HepG2 (cell line): ENCODE results near the gene RAB23. TPM values are rescaled to one million over a fixed set of nuclear protein-coding genes. Genes with fewer than 3 reads are reported as not detected.

Experiments used
- ASH2L ChIP-seq: fragments of 300-600, 200-600 bp; sonication (generic); IDR thresholded peaks from 2 replicates; pipeline ENCODE4 v1.7.0; 2017; ENCODE audit warnings: low read depth, mild to moderate bottlenecking, moderate library complexity, mixed read lengths, low read length; ENCODE audit not compliant: insufficient read length
- MAFF ChIP-seq: IDR thresholded peaks from 2 replicates; pipeline ENCODE4 v1.6.1; 2011; ENCODE audit warnings: low read depth, low read length, improper control_type of control experiment
- NR2C2 ChIP-seq: sonication (generic); formaldehyde crosslinking; IDR thresholded peaks from 2 replicates; pipeline ENCODE4 v1.4.0; 2020; ENCODE audit warnings: missing genetic modification reagents, mild to moderate bottlenecking, moderate library complexity, borderline replicate concordance
- NRL ChIP-seq: sonication (generic); formaldehyde crosslinking; IDR thresholded peaks from 2 replicates; pipeline ENCODE4 v1.5.0; 2020; ENCODE audit warnings: missing genetic modification reagents, mild to moderate bottlenecking, moderate library complexity, borderline replicate concordance
- PAXIP1 ChIP-seq: sonication (generic); formaldehyde crosslinking; conservative IDR thresholded peaks from 2 replicates; pipeline ENCODE4 v1.4.0; 2020; ENCODE audit warnings: mild to moderate bottlenecking, missing genetic modification reagents, moderate library complexity
- PITX1 ChIP-seq: sonication (generic); formaldehyde crosslinking; IDR thresholded peaks from 2 replicates; pipeline ENCODE4 v1.5.1; 2020; ENCODE audit warnings: mild to moderate bottlenecking, missing genetic modification reagents
- POLR2A ChIP-seq, 2 experiments: IDR thresholded peaks; 2 replicates each; pipeline ENCODE4 v1.6.1; 2011; ENCODE audit warnings: low read depth in 2 of 2, low read length in 2 of 2, mild to moderate bottlenecking in 1 of 2, moderate library complexity in 1 of 2; ENCODE audit not compliant: insufficient read depth in 1 of 2
- RARG ChIP-seq: sonication (generic); formaldehyde crosslinking; IDR thresholded peaks from 2 replicates; pipeline ENCODE4 v1.4.0; 2020; ENCODE audit warnings: low read depth, mild to moderate bottlenecking, missing genetic modification reagents
- RFXAP ChIP-seq: sonication (generic); formaldehyde crosslinking; IDR thresholded peaks from 2 replicates; pipeline ENCODE4 v1.4.0; 2020; ENCODE audit warnings: missing genetic modification reagents, borderline replicate concordance
- SIX1 ChIP-seq: sonication (generic); formaldehyde crosslinking; IDR thresholded peaks from 2 replicates; pipeline ENCODE4 v1.4.0; 2020; ENCODE audit warnings: missing genetic modification reagents, borderline replicate concordance
- SMAD3 ChIP-seq: sonication (generic); formaldehyde crosslinking; IDR thresholded peaks from 2 replicates; pipeline ENCODE4 v1.4.0; 2020; ENCODE audit warnings: missing genetic modification reagents
- SNAI1 ChIP-seq: sonication (generic); formaldehyde crosslinking; IDR thresholded peaks from 2 replicates; pipeline ENCODE4 v1.5.0; 2020; ENCODE audit warnings: mild to moderate bottlenecking, missing genetic modification reagents, borderline replicate concordance
- SRSF1 ChIP-seq: fragments of 200-400 bp; formaldehyde crosslinking; optimal IDR thresholded peaks from 2 replicates; pipeline ENCODE3; 2017; ENCODE audit warnings: mild to moderate bottlenecking, low read depth, low read length, moderate library complexity
- TFDP2 ChIP-seq: sonication (generic); formaldehyde crosslinking; IDR thresholded peaks from 2 replicates; pipeline ENCODE4 v1.4.0; 2020; ENCODE audit warnings: missing genetic modification reagents
- ZNF234 ChIP-seq: sonication (generic); formaldehyde crosslinking; conservative IDR thresholded peaks from 2 replicates; pipeline ENCODE4 v1.5.1; 2020; ENCODE audit warnings: mild to moderate bottlenecking, missing genetic modification reagents
- ZNF562 ChIP-seq: sonication (generic); formaldehyde crosslinking; IDR thresholded peaks from 2 replicates; pipeline ENCODE4 v1.8.0; 2022; ENCODE audit warnings: missing genetic modification reagents, borderline replicate concordance
- ZNF572 ChIP-seq: sonication (generic); formaldehyde crosslinking; IDR thresholded peaks from 2 replicates; pipeline ENCODE4 v1.5.1; 2020; ENCODE audit warnings: mild to moderate bottlenecking, missing genetic modification reagents
- ZNF576 ChIP-seq: sonication (generic); formaldehyde crosslinking; IDR thresholded peaks from 2 replicates; pipeline ENCODE4 v1.4.0; 2020; ENCODE audit warnings: mild to moderate bottlenecking, missing genetic modification reagents
- ZNF768 ChIP-seq: sonication (generic); formaldehyde crosslinking; IDR thresholded peaks from 2 replicates; pipeline ENCODE4 v1.4.0; 2020; ENCODE audit warnings: missing genetic modification reagents
- ZSCAN21 ChIP-seq: sonication (generic); formaldehyde crosslinking; IDR thresholded peaks from 2 replicates; pipeline ENCODE4 v1.8.0; 2022; ENCODE audit warnings: mild to moderate bottlenecking, missing genetic modification reagents, moderate library complexity, borderline replicate concordance
- polyA plus RNA-seq, 8 experiments: library from polyadenylated mRNA; depleted of rRNA in 3 of 8; stranded (reverse) in 7 of 8; unstranded in 1 of 8; fragments of >200 nt; fragmentation: Illumina TruSeq in 4 of 8; extraction: Trizol in 4 of 8; gene quantifications; 2 replicates each; pipeline versions ENCODE4 v1.2.1 to v1.2.3, GENCODE V29; 2011 to 2016; ENCODE audit warnings: low read depth in 4 of 8, missing spikeins in 1 of 8, mixed read lengths in 1 of 8; ENCODE audit not compliant: insufficient read depth in 1 of 8
- total RNA-seq, 5 experiments: library from RNA; depleted of rRNA; stranded (reverse); fragments of >200 nt; fragmentation: Illumina TruSeq; extraction: Trizol; gene quantifications; 2 replicates each; pipeline ENCODE4 v1.2.3, GENCODE V29; 2016; ENCODE audit warnings: low read depth in 1 of 5

RAB23 gene
- total and polyA plus RNA-seq, 2 of the 13 experiments (the other 11 are each of a cell fraction or from before 2014, with no cell fraction given) = 5.5 to 16.4 TPM

GRCh38 chr6:57221936-57222742 is at the start of gene RAB23 (continued):
- peak; percentile 50 for TF ChIP-seq ZSCAN21
- peak; percentile 15 for TF ChIP-seq ZNF768 (CRISPR knock-in tag)
- TF ChIP-seq POLR2A (IDR thresholded peaks at IDR 0.05; ENCODE audit: insufficient read depth in 1 of 2, low read depth in 2 of 2, low read length in 2 of 2) = peak; percentile 65 to 94
- no peak for TF ChIP-seq RARG
- no peak for TF ChIP-seq RFXAP (CRISPR knock-in tag)
- peak; percentile 63; the same call in 1 of the 2 replicates for TF ChIP-seq SIX1 (CRISPR knock-in tag)
- no peak for TF ChIP-seq NRL (CRISPR knock-in tag)
- no peak for TF ChIP-seq ZNF562
- peak; percentile 3; the same call in 1 of the 2 replicates for TF ChIP-seq MAFF
- TF ChIP-seq TFDP2 (CRISPR knock-in tag) = peak; percentile 85
- TF ChIP-seq ZNF234 (CRISPR knock-in tag) = no peak
- TF ChIP-seq SRSF1 = peak; percentile 76
- TF ChIP-seq SMAD3 = peak; percentile 78; the same call in 1 of the 2 replicates
- no peak for TF ChIP-seq NR2C2 (CRISPR knock-in tag)
- TF ChIP-seq ASH2L = peak; percentile 97
- no peak for TF ChIP-seq ZNF572 (CRISPR knock-in tag)
- TF ChIP-seq ZNF576 = no peak
- no peak; the same call in 1 of the 2 replicates for TF ChIP-seq PAXIP1 (CRISPR knock-in tag)
- TF ChIP-seq PITX1 = peak; percentile 39
- TF ChIP-seq SNAI1 (CRISPR knock-in tag) = peak; percentile 92; the same call in 1 of the 2 replicates
